K562 (cell line): ENCODE measurements around the gene SLC39A11. TPM values are rescaled to one million over a fixed set of nuclear protein-coding genes. Genes with fewer than 3 reads are reported as not detected.

Source experiments
- ATAC-seq: fragments of 200-7000 bp; cut with Tn5 transposase; 3 replicates; pipeline ENCODE4 v1.9.1; 2020; ENCODE audit warnings: moderate library complexity
- BruUV-seq: library from RNA; stranded (reverse); fragments of 400-500 nt; replicated peaks from 2 replicates; lab custom pipeline; 2021; lab: Mats Ljungman, UMichigan
- CTCF ChIA-PET: fragments of 300-600 bp; formaldehyde crosslinking; extraction: SDS; loops from one replicate; lab custom pipeline; 2021; ENCODE audit warnings: low intra/inter-chr PET ratio; lab: Yijun Ruan, JAX
- POLR2A ChIA-PET: fragments of 300-600, 350-650 bp; sonication (Branson Sonifier 250); formaldehyde crosslinking; extraction: SDS; loops from one replicate; lab custom pipeline; 2021; ENCODE audit warnings: antibody characterized with exemption, inconsistent platforms; lab: Yijun Ruan, JAX
- DNase-seq, 4 experiments: peaks; one replicate each; pipeline versions ENCODE4 v3.0.0 to v3.0.0-alpha.2; 2011 to 2018; ENCODE audit warnings: low spot score in 3 of 4, mixed read lengths in 3 of 4; ENCODE audit errors: extremely low read depth in 1 of 4
- FAIRE-seq: peaks from 2 replicates; lab custom pipeline; 2011; peaks lifted over from hg19 to GRCh38; lab: Jason Lieb, UNC
- H2AFZ ChIP-seq: 2 replicates; pipeline ENCODE4 v1.6.0; 2011; ENCODE audit warnings: low read depth, low read length, control low read depth, inconsistent platforms
- H3K27ac ChIP-seq: fragments of 200-600 bp; 3 replicates; pipeline ENCODE4 v1.8.0; 2011; ENCODE audit warnings: low read depth, mild to moderate bottlenecking, control low read depth, inconsistent platforms, low read length, moderate library complexity, mixed read lengths; ENCODE audit errors: extremely low read depth
- H3K27me3 ChIP-seq, 2 experiments: fragments of 300-600 bp in 1 of 2; 2 replicates in 1 of 2; 3 replicates in 1 of 2; pipeline versions ENCODE4 v1.6.0 to v1.8.0; 2011; ENCODE audit warnings: inconsistent platforms in 2 of 2, low read length in 2 of 2, mild to moderate bottlenecking in 1 of 2, mixed read lengths in 1 of 2, moderate library complexity in 1 of 2; ENCODE audit not compliant: control insufficient read depth in 2 of 2, insufficient read depth in 2 of 2
- H3K36me3 ChIP-seq: fragments of 300-600 bp; 3 replicates; pipeline ENCODE4 v1.8.0; 2011; ENCODE audit warnings: mild to moderate bottlenecking, low read length, inconsistent platforms; ENCODE audit not compliant: control insufficient read depth, insufficient read depth
- H3K4me1 ChIP-seq, 2 experiments: fragments of 200-600 bp in 1 of 2; replicated peaks in 1 of 2; 2 replicates in 1 of 2; 3 replicates in 1 of 2; pipeline versions ENCODE4 v1.5.1 to v1.8.0; 2011; ENCODE audit warnings: inconsistent platforms in 2 of 2, low read length in 2 of 2, mild to moderate bottlenecking in 1 of 2, mixed read lengths in 1 of 2, moderate library complexity in 1 of 2; ENCODE audit not compliant: control insufficient read depth in 2 of 2, insufficient read depth in 2 of 2
- H3K4me2 ChIP-seq: 2 replicates; pipeline ENCODE4 v1.6.1; 2011; ENCODE audit warnings: low read length, control low read depth, inconsistent platforms, mixed read lengths; ENCODE audit not compliant: insufficient read depth
- H3K4me3 ChIP-seq: fragments of 200-600 bp; sonication (generic), shearing (Covaris generic); 2 replicates; pipeline ENCODE4 v1.5.1; 2016; ENCODE audit warnings: control low read depth, inconsistent platforms
- H3K79me2 ChIP-seq: fragments of 200-600 bp; 3 replicates; pipeline ENCODE4 v1.8.0; 2011; ENCODE audit warnings: low read length, inconsistent platforms; ENCODE audit not compliant: control insufficient read depth, insufficient read depth
- H3K9ac ChIP-seq, 2 experiments: 2 replicates each; pipeline versions ENCODE4 v1.6.0 to v1.6.1; 2011; ENCODE audit warnings: low read depth in 2 of 2, low read length in 2 of 2, control low read depth in 1 of 2, inconsistent platforms in 1 of 2, mild to moderate bottlenecking in 1 of 2, mixed read lengths in 1 of 2; ENCODE audit not compliant: insufficient read depth in 1 of 2
- H3K9me1 ChIP-seq: one replicate; pipeline ENCODE4 v1.6.0; 2011; ENCODE audit warnings: inconsistent platforms, mild to moderate bottlenecking, low read length, moderate library complexity; ENCODE audit not compliant: control insufficient read depth, insufficient read depth
- H3K9me3 ChIP-seq: replicated peaks from 2 replicates; pipeline ENCODE4 v1.5.1; 2011; ENCODE audit warnings: low read depth, low read length, inconsistent platforms; ENCODE audit not compliant: control insufficient read depth, insufficient read depth
- H4K20me1 ChIP-seq: replicated peaks from 2 replicates; pipeline ENCODE4 v1.6.1; 2011; ENCODE audit warnings: low read length, inconsistent platforms, mixed read lengths; ENCODE audit not compliant: control insufficient read depth, insufficient read depth
- ARID2 ChIP-seq: fragments of 450-650 bp; IDR thresholded peaks from 2 replicates; pipeline ENCODE4 v1.6.1; 2017; ENCODE audit warnings: antibody characterized with exemption, mild to moderate bottlenecking
- HLTF ChIP-seq: fragments of 450-650 bp; IDR thresholded peaks from 2 replicates; pipeline ENCODE4 v1.6.1; 2016
- MBD2 ChIP-seq: sonication (generic); IDR thresholded peaks from 2 replicates; pipeline ENCODE4 v1.6.1; 2016; ENCODE audit warnings: low read depth, borderline replicate concordance
- MEF2D ChIP-seq: conservative IDR thresholded peaks from 2 replicates; pipeline ENCODE4 v1.6.1; 2016; ENCODE audit warnings: low read depth, missing genetic modification characterization, missing compliant biosample characterization
- RCOR1 ChIP-seq, 2 experiments: IDR thresholded peaks; 2 replicates each; pipeline ENCODE4 v1.6.1; 2012; ENCODE audit warnings: low read depth in 2 of 2, low read length in 2 of 2, borderline replicate concordance in 1 of 2, improper control_type of control experiment in 1 of 2
- TARDBP ChIP-seq: fragments of 450-650 bp; IDR thresholded peaks from 2 replicates; pipeline ENCODE4 v1.6.1; 2016
- TEAD1 ChIP-seq, 2 experiments: fragments of 450-650 bp in 1 of 2; sonication (generic) in 1 of 2; formaldehyde crosslinking; IDR thresholded peaks; 2 replicates each; pipeline versions ENCODE4 v1.4.0 to v1.8.0; 2020 to 2022; ENCODE audit warnings: mild to moderate bottlenecking in 2 of 2, missing genetic modification reagents in 1 of 2
- ZNF124 ChIP-seq: sonication (generic); formaldehyde crosslinking; IDR thresholded peaks from 2 replicates; pipeline ENCODE4 v1.8.1; 2022; ENCODE audit warnings: missing genetic modification reagents
- ZNF140 ChIP-seq: fragments of 250-450 bp; sonication (Bioruptor Pico); IDR thresholded peaks from 2 replicates; pipeline ENCODE4 v1.8.0; 2021; ENCODE audit warnings: moderate library complexity, mild to moderate bottlenecking, inconsistent platforms
- ZNF282 ChIP-seq: sonication (generic); formaldehyde crosslinking; IDR thresholded peaks from 2 replicates; pipeline ENCODE4 v1.8.1; 2023; ENCODE audit warnings: missing genetic modification reagents
- ZNF318 ChIP-seq, 2 experiments: fragments of 450-650 bp; IDR thresholded peaks; 2 replicates each; pipeline ENCODE4 v1.6.1; 2016; ENCODE audit warnings: mild to moderate bottlenecking in 2 of 2, borderline replicate concordance in 1 of 2, low read depth in 1 of 2, moderate library complexity in 1 of 2
- ZNF551 ChIP-seq: fragments of 250-450 bp; sonication (Bioruptor Pico); IDR thresholded peaks from 2 replicates; pipeline ENCODE4 v1.5.0; 2021; ENCODE audit warnings: mild to moderate bottlenecking, moderate library complexity
- WGBS: fragments of 100-300 bp; shearing (Covaris generic); methylation state at CpG from one replicate; pipeline ENCODE4 v1.1.6; 2016; ENCODE audit warnings: low coverage, mixed read lengths; ENCODE audit not compliant: insufficient coverage; ENCODE audit errors: missing lambda C conversion rate; 5-methylcytosine and 5-hydroxymethylcytosine counted together
- in situ Hi-C: fragments of 300-500 bp; cut with MboI; formaldehyde crosslinking; loops from 4 replicates; pipeline ENCODE4 v1.15.0; 2018; ENCODE audit warnings: inconsistent platforms, mixed read lengths
- intact Hi-C: fragments of 100-400 bp; cut with micrococcal nuclease; formaldehyde crosslinking; loops from 2 replicates; pipeline ENCODE4 v1.14.2; 2022
- polyA plus RNA-seq, 8 experiments: library from polyadenylated mRNA; depleted of rRNA in 4 of 8; stranded (reverse) in 5 of 8; unstranded in 3 of 8; fragments of >200 nt; fragmentation: Nextera tagmentation in 2 of 8; fragmentation: Illumina TruSeq in 1 of 8; extraction: Ambion mirVana in 2 of 8; extraction: Trizol in 1 of 8; gene quantifications; 2 replicates each; pipeline versions ENCODE4 v1.2.1 to v1.2.3, GENCODE V29; 2011 to 2014; ENCODE audit warnings: inconsistent platforms in 1 of 8, missing spikeins in 1 of 8
- total RNA-seq, 7 experiments: library from RNA; depleted of rRNA in 6 of 7; stranded (reverse); fragments of >200 nt in 6 of 7; fragmentation: Illumina TruSeq in 2 of 7; extraction: Trizol in 2 of 7; gene quantifications; 2 replicates each; pipeline versions ENCODE4 v1.2.1 to v1.2.3, GENCODE V29; 2011 to 2021; ENCODE audit warnings: low replicate concordance in 1 of 7
- TF ChIP-seq, protein P1 (sequence below): fragments of 450-650 bp; formaldehyde crosslinking; conservative IDR thresholded peaks from 2 replicates; pipeline ENCODE4 v1.4.0; 2022; ENCODE audit warnings: mild to moderate bottlenecking, missing genetic modification characterization
- TF ChIP-seq, protein P2 (sequence below): fragments of 450-650 bp; IDR thresholded peaks from one replicate; pipeline ENCODE4 v1.6.1; 2018; ENCODE audit warnings: mild to moderate bottlenecking, moderate library complexity; ENCODE audit not compliant: partially characterized antibody

The SLC39A11 gene
- total and polyA plus RNA-seq, 9 of the 15 experiments (the other 6 are each of a cell fraction or from before 2014, with no cell fraction given): 10.5 to 26.4 (median 13.4) TPM

GRCh38 chr17:72692676-72693075, 399.8 kb downstream of the SLC39A11 start:
- H3K27ac ChIP-seq: no peak overlapping the region
- POLR2A ChIA-PET: no interaction called here
- H3K4me1 ChIP-seq: no peaks in the 10 kb centered on the region
- BruUV-seq: no TSS peak
- WGBS: 21% methylated on average over 2 of the region's 2 CpGs
- H3K9me3 ChIP-seq: no peaks in the 10 kb centered on the region
- H3K79me2 ChIP-seq: no peaks in the 10 kb centered on the region
- H3K9me1 ChIP-seq: no peaks in the 10 kb centered on the region
- FAIRE-seq (no peak), ATAC-seq (no peak), DNase-seq (no peak)
- intact Hi-C loops: no loop called here
- no peak overlapping the region for H3K4me3 ChIP-seq
- no peaks in the 10 kb centered on the region for H4K20me1 ChIP-seq
- no peak overlapping the region for H2AFZ ChIP-seq
- no peak overlapping the region for H3K4me2 ChIP-seq
- no peak overlapping the region for H3K9ac ChIP-seq
- in situ Hi-C loops: no loop called here
- no peaks in the 10 kb centered on the region for H3K27me3 ChIP-seq
- CTCF ChIA-PET: no interaction called here
- no peaks in the 10 kb centered on the region for H3K36me3 ChIP-seq
- no peak for TF ChIP-seq ZNF282
- TF ChIP-seq TEAD1 (CRISPR knock-in tag; IDR thresholded peaks at IDR 0.05): no peak
- no peak for TF ChIP-seq ZNF124 (CRISPR knock-in tag)
- no peak for TF ChIP-seq TARDBP
- no peak for TF ChIP-seq ZNF551 (CRISPR knock-in tag)
- TF ChIP-seq RCOR1 (IDR thresholded peaks at IDR 0.05; ENCODE audit: borderline replicate concordance in 1 of 2, low read depth in 2 of 2, low read length in 2 of 2): no peak
- no peak for TF ChIP-seq ZNF318 (IDR thresholded peaks at IDR 0.05; ENCODE audit: borderline replicate concordance in 1 of 2, low read depth in 1 of 2)
- TF ChIP-seq, protein P1, sequence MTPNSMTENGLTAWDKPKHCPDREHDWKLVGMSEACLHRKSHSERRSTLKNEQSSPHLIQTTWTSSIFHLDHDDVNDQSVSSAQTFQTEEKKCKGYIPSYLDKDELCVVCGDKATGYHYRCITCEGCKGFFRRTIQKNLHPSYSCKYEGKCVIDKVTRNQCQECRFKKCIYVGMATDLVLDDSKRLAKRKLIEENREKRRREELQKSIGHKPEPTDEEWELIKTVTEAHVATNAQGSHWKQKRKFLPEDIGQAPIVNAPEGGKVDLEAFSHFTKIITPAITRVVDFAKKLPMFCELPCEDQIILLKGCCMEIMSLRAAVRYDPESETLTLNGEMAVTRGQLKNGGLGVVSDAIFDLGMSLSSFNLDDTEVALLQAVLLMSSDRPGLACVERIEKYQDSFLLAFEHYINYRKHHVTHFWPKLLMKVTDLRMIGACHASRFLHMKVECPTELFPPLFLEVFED (CRISPR knock-in tag): no peak
- no peak for TF ChIP-seq ARID2
- TF ChIP-seq HLTF: no peak
- TF ChIP-seq ZNF140: no peak
- TF ChIP-seq, protein P2, sequence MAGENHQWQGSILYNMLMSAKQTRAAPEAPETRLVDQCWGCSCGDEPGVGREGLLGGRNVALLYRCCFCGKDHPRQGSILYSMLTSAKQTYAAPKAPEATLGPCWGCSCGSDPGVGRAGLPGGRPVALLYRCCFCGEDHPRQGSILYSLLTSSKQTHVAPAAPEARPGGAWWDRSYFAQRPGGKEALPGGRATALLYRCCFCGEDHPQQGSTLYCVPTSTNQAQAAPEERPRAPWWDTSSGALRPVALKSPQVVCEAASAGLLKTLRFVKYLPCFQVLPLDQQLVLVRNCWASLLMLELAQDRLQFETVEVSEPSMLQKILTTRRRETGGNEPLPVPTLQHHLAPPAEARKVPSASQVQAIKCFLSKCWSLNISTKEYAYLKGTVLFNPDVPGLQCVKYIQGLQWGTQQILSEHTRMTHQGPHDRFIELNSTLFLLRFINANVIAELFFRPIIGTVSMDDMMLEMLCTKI: no peak
- TF ChIP-seq MEF2D (tag): no peak
- no peak for TF ChIP-seq MBD2
